Inflammatory macrophage treated with lipopolysaccharide for 1 hour (primary cell): ENCODE data around the gene GPR39.

Source experiments
- DNase-seq, 2 donors: peaks; one replicate each; pipeline ENCODE4 v3.0.0-alpha.2; 2020 to 2022

Gene GPR39

GRCh38 chr2:132607426-132608090 is 191.0 kb downstream of the GPR39 start:
- no peak for DNase-seq

- DNase-seq, result no peak
Observed at GRCh38 chr2:132608311-132608710, 191.7 kb downstream of the GPR39 start.

GRCh38 chr2:132609101-132609890 is 192.7 kb downstream of the GPR39 start:
- no peak for DNase-seq

GRCh38 chr2:132611719-132612118 is 195.1 kb downstream of the GPR39 start:
- no peak for DNase-seq

- no peak for DNase-seq
Observed at GRCh38 chr2:132615329-132616085, 198.9 kb downstream of the GPR39 start.

- no peak for DNase-seq
Observed at GRCh38 chr2:132617989-132618388, 201.4 kb downstream of the GPR39 start.

GRCh38 chr2:132618734-132619133 is 202.1 kb downstream of the GPR39 start:
- DNase-seq, result no peak

- no peak for DNase-seq
Observed at GRCh38 chr2:132620115-132620514, 203.5 kb downstream of the GPR39 start.

GRCh38 chr2:132621131-132621875 is 204.7 kb downstream of the GPR39 start:
- DNase-seq, result no peak

GRCh38 chr2:132623096-132623839 is 206.7 kb downstream of the GPR39 start:
- DNase-seq, result peak in 1 of 2 donors; percentile 33

GRCh38 chr2:132627536-132627935 is 210.9 kb downstream of the GPR39 start:
- DNase-seq, result no peak

- DNase-seq, result no peak
Observed at GRCh38 chr2:132632000-132632649, 215.5 kb downstream of the GPR39 start.

GRCh38 chr2:132633635-132634034 is 217.0 kb downstream of the GPR39 start:
- DNase-seq, result no peak

- DNase-seq, result no peak
Observed at GRCh38 chr2:132636346-132636745, 219.7 kb downstream of the GPR39 start.

- DNase-seq, result no peak
Observed at GRCh38 chr2:132638313-132639040, 221.9 kb downstream of the GPR39 start.

- DNase-seq, result no peak
Observed at GRCh38 chr2:132640116-132640515, 223.5 kb downstream of the GPR39 start.

- DNase-seq, result no peak
Observed at GRCh38 chr2:132641819-132642218, 225.2 kb downstream of the GPR39 start.

GRCh38 chr2:132642415-132642814 is 225.8 kb downstream of the GPR39 start:
- no peak for DNase-seq

- no peak for DNase-seq
Observed at GRCh38 chr2:132645176-132645575, 228.6 kb downstream of the GPR39 start.

- DNase-seq, result peak; percentile 19 to 35
Observed at GRCh38 chr2:132645722-132646539, 229.3 kb downstream of the GPR39 start.
